Umbilical cord (tissue), 2 donors: ENCODE data around the gene EPB41L5. TPM values are rescaled to one million over a fixed set of nuclear protein-coding genes. Genes with fewer than 3 reads are reported as not detected.
"Not testable (repeated sequence)": the region's sequence is repeated elsewhere in the genome, so short reads cannot be mapped to it uniquely, and the experiment has no call there.

ENCODE experiments used
- DNase-seq: peaks from one replicate; pipeline ENCODE4 v3.0.0-alpha.2; 2015; ENCODE audit warnings: low spot score
- total RNA-seq: library from RNA; depleted of rRNA; stranded (reverse); fragments of >200 nt; gene quantifications from one replicate; pipeline ENCODE4 v1.2.3, GENCODE V29; 2014; ENCODE audit warnings: low replicate concordance; ENCODE audit not compliant: insufficient read depth

EPB41L5 gene
- total RNA-seq, 1 donor from 2014 or later: 81.4 TPM

- DNase-seq: no peak
Observed at GRCh38 chr2:120029672-120030640, 17.1 kb downstream of the EPB41L5 start.

GRCh38 chr2:120032297-120032696 lies 19.4 kb downstream of the EPB41L5 start:
- no peak for DNase-seq

GRCh38 chr2:120034027-120034426 lies 21.1 kb downstream of the EPB41L5 start:
- no peak for DNase-seq

GRCh38 chr2:120034621-120035020 lies 21.7 kb downstream of the EPB41L5 start:
- DNase-seq: no peak

GRCh38 chr2:120036145-120036544 lies 23.3 kb downstream of the EPB41L5 start:
- no peak for DNase-seq

GRCh38 chr2:120037995-120038541 lies 25.2 kb downstream of the EPB41L5 start:
- no peak for DNase-seq

GRCh38 chr2:120042359-120042758 lies 29.5 kb downstream of the EPB41L5 start:
- DNase-seq: no peak

GRCh38 chr2:120044336-120044735 lies 31.5 kb downstream of the EPB41L5 start:
- DNase-seq: no peak

- DNase-seq: not testable (repeated sequence)
Observed at GRCh38 chr2:120045775-120046174, 32.9 kb downstream of the EPB41L5 start.

GRCh38 chr2:120046252-120046651 lies 33.4 kb downstream of the EPB41L5 start:
- not testable (repeated sequence) for DNase-seq

GRCh38 chr2:120052597-120052996 lies 39.7 kb downstream of the EPB41L5 start:
- no peak for DNase-seq

- DNase-seq: no peak
Observed at GRCh38 chr2:120053891-120054290, 41.0 kb downstream of the EPB41L5 start.

GRCh38 chr2:120059483-120059882 lies 46.6 kb downstream of the EPB41L5 start:
- DNase-seq: no peak

- no peak for DNase-seq
Observed at GRCh38 chr2:120060088-120060623, 47.3 kb downstream of the EPB41L5 start.

GRCh38 chr2:120064664-120065063 lies 51.8 kb downstream of the EPB41L5 start:
- peak; percentile 51 for DNase-seq

- peak; percentile 8 for DNase-seq
Observed at GRCh38 chr2:120066800-120067547, 54.1 kb downstream of the EPB41L5 start.

- DNase-seq: not testable (repeated sequence)
Observed at GRCh38 chr2:120068040-120068658, 55.3 kb downstream of the EPB41L5 start.

GRCh38 chr2:120075545-120075944 lies 62.7 kb downstream of the EPB41L5 start:
- DNase-seq: no peak

- DNase-seq: no peak
Observed at GRCh38 chr2:120077896-120078295, 65.0 kb downstream of the EPB41L5 start.

- DNase-seq: no peak
Observed at GRCh38 chr2:120079647-120080046, 66.8 kb downstream of the EPB41L5 start.

- no peak for DNase-seq
Observed at GRCh38 chr2:120091436-120091835, 78.6 kb downstream of the EPB41L5 start.
